SK-N-SH (cell line): ENCODE results near the gene CKAP4. TPM values are rescaled to one million over a fixed set of nuclear protein-coding genes. Genes with fewer than 3 reads are reported as not detected.

Experiments
- CTCF ChIA-PET: fragments of 300-600, 350-600 bp; formaldehyde crosslinking; extraction: SDS; loops from one replicate; lab custom pipeline; 2021; lab: Yijun Ruan, JAX
- POLR2A ChIA-PET: fragments of 350-600 bp; sonication (Branson Sonifier 250); formaldehyde crosslinking; extraction: SDS; loops from one replicate; lab custom pipeline; 2020; ENCODE audit warnings: antibody characterized with exemption, inconsistent platforms; lab: Yijun Ruan, JAX
- DNase-seq: peaks from one replicate; pipeline ENCODE4 v3.0.0; 2012
- H2AFZ ChIP-seq: fragments of 200-600 bp; sonication (generic); 2 replicates; pipeline ENCODE4 v1.8.1; 2016; ENCODE audit warnings: antibody characterized with exemption, mild to moderate bottlenecking, low read depth
- H3F3A ChIP-seq: fragments of 200-600 bp; sonication (generic); replicated peaks from 2 replicates; pipeline ENCODE3; 2016; ENCODE audit warnings: antibody characterized with exemption, mild to moderate bottlenecking; ENCODE audit not compliant: insufficient read depth
- H3K27ac ChIP-seq, 2 experiments: fragments of 200-500 bp in 1 of 2; fragments of 200-600 bp in 1 of 2; sonication (Bioruptor generic) in 1 of 2; sonication (generic), shearing (Covaris generic) in 1 of 2; 2 replicates each; pipeline versions ENCODE4 v1.5.1 to v1.6.1; 2014 to 2016; ENCODE audit warnings: low read depth in 2 of 2, inconsistent platforms in 1 of 2, low read length in 1 of 2, mild to moderate bottlenecking in 1 of 2, mixed read lengths in 1 of 2
- H3K27me3 ChIP-seq: fragments of 200-600 bp; sonication (generic), shearing (Covaris generic); 2 replicates; pipeline ENCODE4 v1.6.1; 2016; ENCODE audit warnings: mixed run types; ENCODE audit not compliant: insufficient read depth
- H3K36me3 ChIP-seq, 2 experiments: fragments of 200-500 bp in 1 of 2; fragments of 200-600 bp in 1 of 2; sonication (Bioruptor generic) in 1 of 2; sonication (generic) in 1 of 2; replicated peaks in 1 of 2; 2 replicates each; pipeline versions ENCODE3 to v1.5.1; 2014 to 2016; ENCODE audit warnings: low read length in 1 of 2, mild to moderate bottlenecking in 1 of 2; ENCODE audit not compliant: insufficient read depth in 2 of 2, control insufficient read depth in 1 of 2
- H3K4me1 ChIP-seq, 2 experiments: fragments of 200-500 bp in 1 of 2; fragments of 200-600 bp in 1 of 2; sonication (Bioruptor generic) in 1 of 2; sonication (generic), shearing (Covaris generic) in 1 of 2; 2 replicates each; pipeline versions ENCODE4 v1.5.1 to v1.6.1; 2014 to 2016; ENCODE audit warnings: low read depth in 1 of 2, low read length in 1 of 2, mixed run types in 1 of 2; ENCODE audit not compliant: insufficient read depth in 2 of 2, control insufficient read depth in 1 of 2
- H3K4me2 ChIP-seq: fragments of 200-600 bp; sonication (generic), shearing (Covaris generic); 2 replicates; pipeline ENCODE4 v1.6.1; 2017; ENCODE audit warnings: mixed run types
- H3K4me3 ChIP-seq, 2 experiments: fragments of 200-500 bp in 1 of 2; fragments of 200-600 bp in 1 of 2; sonication (Bioruptor generic) in 1 of 2; sonication (generic), shearing (Covaris generic) in 1 of 2; 2 replicates each; pipeline versions ENCODE4 v1.5.1 to v1.8.1; 2014 to 2016; ENCODE audit warnings: low read depth in 2 of 2, inconsistent platforms in 1 of 2, low read length in 1 of 2, mild to moderate bottlenecking in 1 of 2, mixed read lengths in 1 of 2, moderate library complexity in 1 of 2
- H3K79me2 ChIP-seq: fragments of 200-600 bp; sonication (generic); 2 replicates; pipeline ENCODE4 v1.8.1; 2017; ENCODE audit warnings: mild to moderate bottlenecking; ENCODE audit not compliant: insufficient read depth
- H3K9ac ChIP-seq: fragments of 200-600 bp; sonication (generic); 2 replicates; pipeline ENCODE4 v1.6.1; 2017; ENCODE audit warnings: mixed run types
- H3K9me2 ChIP-seq: fragments of 200-600 bp; sonication (generic); 2 replicates; pipeline ENCODE4 v1.6.1; 2017; ENCODE audit warnings: mixed run types
- H3K9me3 ChIP-seq: fragments of 200-600 bp; sonication (generic); 2 replicates; pipeline ENCODE4 v1.6.1; 2017; ENCODE audit warnings: mixed run types, mild to moderate bottlenecking, moderate library complexity
- H4K20me1 ChIP-seq: fragments of 200-600 bp; sonication (generic); 2 replicates; pipeline ENCODE4 v1.6.1; 2017; ENCODE audit warnings: mild to moderate bottlenecking, mixed run types; ENCODE audit not compliant: insufficient read depth
- EP300 ChIP-seq, 2 experiments: IDR thresholded peaks; 2 replicates each; pipeline versions ENCODE4 v1.4.0 to v1.6.1; 2012; ENCODE audit warnings: borderline replicate concordance in 1 of 2, low read depth in 1 of 2, low read length in 1 of 2
- FOSL2 ChIP-seq: IDR thresholded peaks from 2 replicates; pipeline ENCODE4 v1.4.0; 2012; ENCODE audit warnings: low read depth, mild to moderate bottlenecking, moderate library complexity, borderline replicate concordance
- GATA2 ChIP-seq: sonication (generic); formaldehyde crosslinking; IDR thresholded peaks from 2 replicates; pipeline ENCODE4 v1.5.0; 2020; ENCODE audit warnings: mild to moderate bottlenecking, missing genetic modification reagents
- MXI1 ChIP-seq: IDR thresholded peaks from 2 replicates; pipeline ENCODE4 v1.6.1; 2012; ENCODE audit warnings: mild to moderate bottlenecking, low read depth, low read length, improper control_type of control experiment
- POLR2AphosphoS5 ChIP-seq: IDR thresholded peaks from 2 replicates; pipeline ENCODE4 v1.6.1; 2012; ENCODE audit warnings: low read depth, low read length
- RAD21 ChIP-seq: IDR thresholded peaks from 2 replicates; pipeline ENCODE4 v1.6.1; 2012; ENCODE audit warnings: mild to moderate bottlenecking, low read length
- RFX5 ChIP-seq: IDR thresholded peaks from 2 replicates; pipeline ENCODE4 v1.6.1; 2012; ENCODE audit warnings: mild to moderate bottlenecking, improper control_type of control experiment, low read length
- TEAD4 ChIP-seq: IDR thresholded peaks from 2 replicates; pipeline ENCODE4 v1.4.0; 2012; ENCODE audit warnings: mild to moderate bottlenecking, borderline replicate concordance; ENCODE audit not compliant: insufficient read depth
- WGBS: methylation state at CpG from one replicate; pipeline ENCODE4 v1.1.6; 2017; ENCODE audit warnings: low lambda C conversion rate; 5-methylcytosine and 5-hydroxymethylcytosine counted together
- polyA plus RNA-seq, 3 experiments: library from polyadenylated mRNA; depleted of rRNA; stranded (reverse); fragments of >200 nt; gene quantifications; 2 replicates each; pipeline ENCODE4 v1.2.3, GENCODE V29; 2012
- TF ChIP-seq, protein P1 (sequence below): fragments of 200-600 bp; sonication (generic); IDR thresholded peaks from 2 replicates; pipeline ENCODE4 v1.6.1; 2017; ENCODE audit warnings: antibody characterized with exemption, mild to moderate bottlenecking, moderate library complexity
- TF ChIP-seq, protein P2 (sequence below): fragments of 150-350 bp; IDR thresholded peaks from 2 replicates; pipeline ENCODE4 v1.6.1; 2016; ENCODE audit warnings: mild to moderate bottlenecking, low read depth, low read length

CKAP4 gene
- polyA plus RNA-seq, 1 of the 3 experiments (the other 2 are of a cell fraction) = 113 TPM

DNA sequence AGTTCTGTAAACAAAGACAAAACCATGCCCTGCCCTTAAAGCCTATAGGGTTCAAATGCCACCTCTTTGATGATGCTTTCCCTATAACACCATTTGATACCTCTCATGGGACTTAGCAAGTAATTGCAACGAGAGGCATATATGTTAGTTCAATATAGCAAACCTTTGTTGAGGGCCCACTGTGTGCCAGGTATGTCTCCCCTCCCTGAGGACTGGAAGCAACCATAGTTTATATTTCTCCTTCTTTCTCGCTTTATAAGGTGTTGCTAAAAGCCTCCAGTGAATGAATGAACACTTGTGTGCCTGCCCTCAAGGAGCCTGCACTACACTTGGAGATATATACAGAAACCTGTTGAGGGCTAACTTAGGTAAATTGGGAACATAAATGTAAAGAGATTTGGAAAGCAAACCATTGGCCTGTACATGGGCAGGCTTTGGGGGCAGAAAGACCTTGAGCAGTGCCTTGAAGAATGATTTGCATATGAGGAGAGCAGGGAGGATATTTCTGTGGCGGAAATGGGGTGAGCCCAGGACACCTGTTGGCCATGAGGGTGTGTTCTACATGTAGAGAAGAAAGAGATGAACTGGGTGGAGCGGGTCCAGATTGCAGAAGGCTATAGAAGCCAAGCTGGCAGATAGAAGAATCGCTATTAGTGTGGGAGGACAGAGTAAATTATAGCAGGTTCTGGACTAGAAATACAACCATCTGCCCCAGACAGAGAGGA lies 1.8 kb upstream of the CKAP4 start (continued):
- TF ChIP-seq, protein P1, sequence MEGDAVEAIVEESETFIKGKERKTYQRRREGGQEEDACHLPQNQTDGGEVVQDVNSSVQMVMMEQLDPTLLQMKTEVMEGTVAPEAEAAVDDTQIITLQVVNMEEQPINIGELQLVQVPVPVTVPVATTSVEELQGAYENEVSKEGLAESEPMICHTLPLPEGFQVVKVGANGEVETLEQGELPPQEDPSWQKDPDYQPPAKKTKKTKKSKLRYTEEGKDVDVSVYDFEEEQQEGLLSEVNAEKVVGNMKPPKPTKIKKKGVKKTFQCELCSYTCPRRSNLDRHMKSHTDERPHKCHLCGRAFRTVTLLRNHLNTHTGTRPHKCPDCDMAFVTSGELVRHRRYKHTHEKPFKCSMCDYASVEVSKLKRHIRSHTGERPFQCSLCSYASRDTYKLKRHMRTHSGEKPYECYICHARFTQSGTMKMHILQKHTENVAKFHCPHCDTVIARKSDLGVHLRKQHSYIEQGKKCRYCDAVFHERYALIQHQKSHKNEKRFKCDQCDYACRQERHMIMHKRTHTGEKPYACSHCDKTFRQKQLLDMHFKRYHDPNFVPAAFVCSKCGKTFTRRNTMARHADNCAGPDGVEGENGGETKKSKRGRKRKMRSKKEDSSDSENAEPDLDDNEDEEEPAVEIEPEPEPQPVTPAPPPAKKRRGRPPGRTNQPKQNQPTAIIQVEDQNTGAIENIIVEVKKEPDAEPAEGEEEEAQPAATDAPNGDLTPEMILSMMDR = no peak
- TF ChIP-seq RAD21 = no peak

DNA sequence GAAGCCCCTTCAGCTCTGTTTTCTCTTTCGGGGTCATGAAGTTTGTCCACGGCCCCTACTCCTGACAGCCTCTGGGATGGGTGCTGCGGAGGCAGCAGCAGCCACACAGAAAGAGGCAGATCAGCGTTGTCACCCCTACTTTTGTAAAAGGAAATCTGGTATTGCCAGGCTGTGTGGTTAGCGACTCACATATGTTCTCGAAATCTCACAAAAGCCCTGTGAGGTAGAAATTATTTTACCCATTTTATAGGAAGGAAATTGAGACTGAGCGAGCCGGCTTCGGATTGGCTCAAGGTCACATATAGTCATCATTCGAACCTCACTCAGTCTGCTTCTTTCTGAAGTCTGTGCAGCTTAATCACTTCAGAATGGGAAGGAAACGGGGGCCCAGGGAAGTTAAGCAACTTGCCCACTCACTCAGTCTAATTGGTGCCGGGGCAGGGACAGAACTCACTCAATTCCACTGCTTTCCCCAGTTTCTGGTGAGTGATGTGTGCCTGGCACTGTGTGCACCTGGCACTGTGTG lies 1.1 kb upstream of the CKAP4 start:
- Histone ChIP-seq H3K9me3 (no peaks in the 10 kb centered on the region), H3K27me3 (no peaks in the 10 kb centered on the region), H3K9me2 (no peaks in the 10 kb centered on the region), H3K4me1 (peaks cover 14% of the 10 kb centered on the region in 2 experiments; a peak in 3 of 4 replicates), H3K4me3 (peak overlapping the region; percentile 76 to 90), H3K79me2 (peaks cover 33% of the 10 kb centered on the region), H3K36me3 (peaks cover 2 to 5% of the 10 kb centered on the region in 2 experiments), H4K20me1 (peaks cover 23% of the 10 kb centered on the region), H3K27ac (peak overlapping the region; percentile 80 to 88; a peak in 3 of 4 replicates), H3K9ac (peak overlapping the region; percentile 99), H3F3A (peaks cover 13% of the 10 kb centered on the region), H3K4me2 (peak overlapping the region; percentile 84), H2AFZ (peak overlapping the region; percentile 72)
- POLR2A ChIA-PET = interaction anchor here (1.3 kb wide), 1 partner anchor 9 kb away, joined by 5 read pairs; no protein-coding TSS in a partner anchor
- no peak for DNase-seq
- 40% methylated on average over 11 of the region's 12 CpGs for WGBS
- CTCF ChIA-PET = interaction anchor here (1.0 to 1.2 kb wide), 2 partner anchors 22 to 54 kb away, joined by 4 to 5 read pairs; no protein-coding TSS in a partner anchor
- 0 out of 2 replicates have a peak, but pooled peaks have one; percentile 0 for TF ChIP-seq MXI1
- no peak for TF ChIP-seq POLR2AphosphoS5
- TF ChIP-seq FOSL2 = no peak
- TF ChIP-seq RFX5 = no peak
- no peak for TF ChIP-seq EP300 (IDR thresholded peaks at IDR 0.05; ENCODE audit: borderline replicate concordance in 1 of 2, low read depth in 1 of 2, low read length in 1 of 2)
- no peak for TF ChIP-seq TEAD4
- no peak for TF ChIP-seq GATA2 (CRISPR knock-in tag)
- TF ChIP-seq, protein P2, sequence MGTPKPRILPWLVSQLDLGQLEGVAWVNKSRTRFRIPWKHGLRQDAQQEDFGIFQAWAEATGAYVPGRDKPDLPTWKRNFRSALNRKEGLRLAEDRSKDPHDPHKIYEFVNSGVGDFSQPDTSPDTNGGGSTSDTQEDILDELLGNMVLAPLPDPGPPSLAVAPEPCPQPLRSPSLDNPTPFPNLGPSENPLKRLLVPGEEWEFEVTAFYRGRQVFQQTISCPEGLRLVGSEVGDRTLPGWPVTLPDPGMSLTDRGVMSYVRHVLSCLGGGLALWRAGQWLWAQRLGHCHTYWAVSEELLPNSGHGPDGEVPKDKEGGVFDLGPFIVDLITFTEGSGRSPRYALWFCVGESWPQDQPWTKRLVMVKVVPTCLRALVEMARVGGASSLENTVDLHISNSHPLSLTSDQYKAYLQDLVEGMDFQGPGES = no peak
